ES-I3 (cell line): Measurements from ENCODE around the gene MAN1B1.
A peak's percentile ranks its signal among the peaks of the same experiment; 100 is the strongest.

ENCODE experiments used
- H3K36me3 ChIP-seq: 2 replicates; pipeline ENCODE4 v1.6.1; 2013; ENCODE audit warnings: mild to moderate bottlenecking, low read length, control low read depth, moderate library complexity; ENCODE audit not compliant: insufficient read depth
- H3K4me1 ChIP-seq: 2 replicates; pipeline ENCODE4 v1.6.1; 2013; ENCODE audit warnings: mild to moderate bottlenecking, control low read depth, low read length; ENCODE audit not compliant: insufficient read depth
- H3K9ac ChIP-seq: 2 replicates; pipeline ENCODE4 v1.6.1; 2013; ENCODE audit warnings: low read depth, mild to moderate bottlenecking, low read length, moderate library complexity
- H3K9me3 ChIP-seq: 2 replicates; pipeline ENCODE4 v1.6.1; 2013; ENCODE audit warnings: mild to moderate bottlenecking, low read length, moderate library complexity; ENCODE audit not compliant: control insufficient read depth, insufficient read depth

The MAN1B1 gene

GRCh38 chr9:137082925-137083290 is 3.9 kb upstream of the MAN1B1 start:
- Histone ChIP-seq H3K4me1 (peaks cover 9% of the 10 kb centered on the region), H3K9ac (no peak overlapping the region), H3K9me3 (no peaks in the 10 kb centered on the region), H3K36me3 (no peaks in the 10 kb centered on the region; the same call in 1 of the 2 replicates)

DNA sequence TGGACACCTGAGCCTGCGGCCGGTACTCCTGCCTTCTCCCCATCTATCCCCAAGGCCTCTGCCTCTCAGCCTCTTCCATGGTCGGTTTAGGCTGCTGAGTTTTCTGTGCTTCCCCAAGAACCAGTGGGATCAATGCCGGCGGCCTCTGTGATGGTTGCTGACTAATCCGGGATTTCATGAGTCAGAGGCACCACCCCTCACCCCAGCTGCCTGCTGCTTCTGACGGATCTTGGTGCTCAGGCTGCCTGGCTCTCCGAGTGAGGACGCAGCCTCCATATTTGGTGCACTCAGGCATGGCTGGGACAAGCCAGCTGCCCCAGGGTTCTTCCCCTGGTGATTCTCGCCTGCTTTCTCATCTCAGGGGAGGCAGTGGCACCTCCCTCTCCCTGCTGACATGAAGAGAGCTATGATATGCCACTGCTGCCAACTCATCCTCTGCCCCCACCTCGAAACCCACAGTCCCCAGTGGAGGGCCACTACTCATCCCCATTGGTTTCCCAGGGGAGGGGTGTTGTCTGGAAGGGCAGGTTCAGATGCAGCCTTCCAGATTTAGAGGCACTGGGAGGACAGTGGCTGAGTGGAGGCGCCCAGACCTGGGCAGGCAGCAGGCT is 3.3 kb upstream of the MAN1B1 start:
- Histone ChIP-seq H3K4me1 (peaks cover 11% of the 10 kb centered on the region), H3K36me3 (no peaks in the 10 kb centered on the region; the same call in 1 of the 2 replicates), H3K9ac (no peak overlapping the region), H3K9me3 (no peaks in the 10 kb centered on the region)

GRCh38 chr9:137084526-137084925 is 2.3 kb upstream of the MAN1B1 start:
- Histone ChIP-seq H3K9ac (no peak overlapping the region), H3K36me3 (peaks cover 4% of the 10 kb centered on the region; the same call in 1 of the 2 replicates), H3K9me3 (no peaks in the 10 kb centered on the region), H3K4me1 (peaks cover 11% of the 10 kb centered on the region)

GRCh38 chr9:137085920-137086530 is 760 bp upstream of the MAN1B1 start:
- H3K4me1 ChIP-seq: peaks cover 11% of the 10 kb centered on the region

GRCh38 chr9:137087409-137087925 is 682 bp downstream of the MAN1B1 start:
- peak overlapping the region; percentile 64 for H3K9ac ChIP-seq
- H3K9me3 ChIP-seq: no peaks in the 10 kb centered on the region
- peaks cover 11% of the 10 kb centered on the region for H3K4me1 ChIP-seq
- peaks cover 7% of the 10 kb centered on the region; the same call in 1 of the 2 replicates for H3K36me3 ChIP-seq

More at GRCh38 chr9:137085920-137086530, 760 bp upstream of the MAN1B1 start:
- no peaks in the 10 kb centered on the region for H3K9me3 ChIP-seq
- peak overlapping the region; percentile 64 for H3K9ac ChIP-seq
- peaks cover 7% of the 10 kb centered on the region; the same call in 1 of the 2 replicates for H3K36me3 ChIP-seq

- Histone ChIP-seq H3K36me3 (peaks cover 7% of the 10 kb centered on the region; the same call in 1 of the 2 replicates), H3K9ac (no peak overlapping the region), H3K4me1 (peaks cover 8% of the 10 kb centered on the region), H3K9me3 (no peaks in the 10 kb centered on the region)
Observed at GRCh38 chr9:137088121-137088520, 1.3 kb downstream of the MAN1B1 start.

DNA sequence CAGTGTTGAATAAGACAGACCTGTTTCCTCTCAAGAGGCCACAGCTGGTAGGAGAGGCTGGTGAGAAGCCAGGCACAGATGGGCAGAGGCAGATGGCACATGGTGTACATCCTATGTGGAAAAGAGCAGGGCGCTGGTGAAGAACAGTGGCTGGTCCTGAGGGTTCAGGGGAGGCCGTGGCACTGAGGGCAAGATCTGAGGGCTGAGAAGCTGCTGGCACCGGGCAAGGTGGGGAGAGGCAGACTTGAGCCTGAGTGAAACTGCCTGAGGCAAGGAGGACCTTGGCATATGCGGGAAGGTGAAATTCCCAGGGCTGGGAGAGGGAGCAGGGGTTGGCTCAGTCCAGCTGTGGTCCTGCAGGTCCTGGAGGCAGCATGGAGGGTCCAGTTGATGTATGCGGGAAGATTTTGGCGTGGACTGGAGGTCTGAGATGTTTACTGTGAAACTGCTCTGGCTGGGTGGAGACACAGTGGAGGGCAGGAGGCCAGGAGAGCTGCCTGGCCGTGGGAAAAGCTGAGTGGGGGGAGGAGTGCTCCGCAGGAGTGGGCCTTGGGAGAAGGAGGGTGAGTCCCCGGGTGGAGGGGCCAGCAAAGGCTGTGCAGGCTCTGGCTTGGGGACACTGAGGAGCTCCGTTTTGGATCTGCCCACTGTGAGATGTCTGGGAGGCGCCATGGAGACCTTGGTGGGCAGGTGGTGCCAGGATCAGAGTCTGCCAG is 2.6 kb downstream of the MAN1B1 start:
- Histone ChIP-seq H3K4me1 (peaks cover 6% of the 10 kb centered on the region; the same call in 1 of the 2 replicates), H3K9me3 (no peaks in the 10 kb centered on the region), H3K36me3 (peaks cover 7% of the 10 kb centered on the region; the same call in 1 of the 2 replicates), H3K9ac (no peak overlapping the region)

- H3K9me3 ChIP-seq: no peaks in the 10 kb centered on the region
- no peaks in the 10 kb centered on the region for H3K4me1 ChIP-seq
- no peak overlapping the region for H3K9ac ChIP-seq
- peaks cover 2% of the 10 kb centered on the region; the same call in 1 of the 2 replicates for H3K36me3 ChIP-seq
Observed at GRCh38 chr9:137095664-137096517, 9.1 kb downstream of the MAN1B1 start.

- H3K9me3 ChIP-seq: no peaks in the 10 kb centered on the region
- peaks cover 2% of the 10 kb centered on the region; the same call in 1 of the 2 replicates for H3K36me3 ChIP-seq
Observed at GRCh38 chr9:137096785-137097546, 10.2 kb downstream of the MAN1B1 start.

DNA sequence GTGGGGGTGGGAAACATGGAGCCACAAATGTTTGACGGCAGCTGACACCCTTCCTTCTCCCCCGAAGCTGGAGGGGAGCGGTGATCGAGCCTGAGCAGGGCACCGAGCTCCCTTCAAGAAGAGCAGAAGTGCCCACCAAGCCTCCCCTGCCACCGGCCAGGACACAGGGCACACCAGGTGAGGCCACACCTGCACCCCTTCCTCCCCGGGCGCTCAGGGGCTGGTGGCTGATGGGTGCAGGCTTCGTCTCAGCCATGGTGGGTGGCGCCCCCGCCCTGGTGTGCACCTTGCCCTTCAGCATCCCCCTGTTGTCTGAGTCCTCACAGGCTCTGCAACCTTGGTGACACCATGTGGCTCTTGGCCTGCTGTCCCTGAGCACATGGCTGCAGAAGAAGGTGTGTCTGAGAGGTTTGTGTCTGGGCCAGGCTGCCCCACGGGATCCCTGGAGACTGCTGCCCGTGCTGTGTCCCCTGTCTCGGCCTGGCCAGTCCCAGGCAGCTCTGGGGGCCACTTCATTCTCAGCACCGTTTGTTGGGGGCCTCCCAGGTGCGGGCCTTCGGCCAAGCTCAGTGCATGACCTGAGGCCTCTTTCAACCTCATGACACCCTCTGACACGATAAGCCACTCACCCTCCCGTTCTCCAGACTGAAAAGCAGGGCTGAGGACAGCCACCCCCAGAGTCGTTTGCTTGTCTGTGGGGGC is 11.1 kb downstream of the MAN1B1 start:
- peaks cover 12% of the 10 kb centered on the region for H3K36me3 ChIP-seq
- 0 out of 2 replicates have a peak, but pooled peaks cover 2% of the 10 kb centered on the region for H3K9me3 ChIP-seq
- no peaks in the 10 kb centered on the region for H3K4me1 ChIP-seq
- H3K9ac ChIP-seq: no peak overlapping the region

More at GRCh38 chr9:137096785-137097546, 10.2 kb downstream of the MAN1B1 start:
- Histone ChIP-seq H3K9ac (no peak overlapping the region), H3K4me1 (no peaks in the 10 kb centered on the region)

GRCh38 chr9:137099231-137099630 is 12.4 kb downstream of the MAN1B1 start:
- Histone ChIP-seq H3K36me3 (peaks cover 20% of the 10 kb centered on the region), H3K4me1 (no peaks in the 10 kb centered on the region), H3K9ac (no peak overlapping the region), H3K9me3 (peaks cover 6% of the 10 kb centered on the region; the same call in 1 of the 2 replicates)

GRCh38 chr9:137103206-137103999 is 16.6 kb downstream of the MAN1B1 start:
- no peak overlapping the region for H3K9ac ChIP-seq
- no peaks in the 10 kb centered on the region for H3K4me1 ChIP-seq
- H3K36me3 ChIP-seq: peaks cover 20% of the 10 kb centered on the region
- H3K9me3 ChIP-seq: peaks cover 6% of the 10 kb centered on the region; the same call in 1 of the 2 replicates
